ENCODE results near the gene HEMK1. TPM values are rescaled to one million over a fixed set of nuclear protein-coding genes. Genes with fewer than 3 reads are reported as not detected.

The HEMK1 gene
- total RNA-seq, 1 donor from 2014 or later = 11.0 TPM

GRCh38 chr3:50575372-50575771, 6.0 kb downstream of the HEMK1 start:
- peak; percentile 55 for ATAC-seq

DNA sequence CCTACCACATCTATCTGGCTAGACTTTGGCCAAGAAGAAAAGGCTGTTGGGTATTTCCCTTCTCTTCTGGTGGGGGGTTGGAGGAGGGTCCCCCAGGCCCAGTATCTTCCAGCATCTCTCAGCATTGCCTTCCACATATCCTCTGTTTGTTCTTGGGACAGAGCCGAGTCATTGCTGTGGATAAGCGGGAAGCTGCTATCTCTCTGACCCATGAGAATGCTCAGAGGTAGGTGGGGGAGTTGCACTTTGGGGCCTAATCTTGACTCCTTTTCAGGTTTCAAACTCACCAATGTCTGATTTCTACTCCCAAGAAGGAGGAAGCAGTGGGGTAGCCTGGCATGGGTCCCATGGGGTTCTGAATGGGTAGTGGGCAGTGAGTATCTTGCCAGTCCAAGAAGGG, 8.0 kb downstream of the HEMK1 start:
- no peak for ATAC-seq

- no peak for ATAC-seq
Measured at GRCh38 chr3:50580683-50581458, 11.5 kb downstream of the HEMK1 start.

- ATAC-seq = no peak
Measured at GRCh38 chr3:50581459-50581842, 12.1 kb downstream of the HEMK1 start.

DNA sequence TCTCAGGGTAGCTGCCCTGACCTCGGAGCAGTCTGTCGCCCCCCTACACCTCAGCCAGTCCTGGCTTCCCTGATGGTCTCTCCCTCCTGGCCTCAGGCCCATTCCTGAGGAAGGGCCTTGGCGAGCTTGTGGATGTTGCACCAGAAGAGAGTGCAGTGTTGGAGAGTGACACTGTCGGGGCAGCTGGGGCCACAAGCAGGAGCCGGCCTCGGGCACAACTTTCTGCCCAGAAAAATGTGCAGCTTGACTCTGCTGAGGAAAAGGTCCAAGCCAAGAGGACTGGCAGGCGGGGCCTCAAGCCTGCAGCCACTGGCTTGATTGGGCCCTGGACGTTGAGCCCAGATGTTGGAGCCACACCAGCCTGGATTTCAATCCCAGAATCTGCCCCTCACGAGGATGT, 12.8 kb downstream of the HEMK1 start:
- no peak for ATAC-seq

GRCh38 chr3:50583897-50584296, 14.6 kb downstream of the HEMK1 start:
- ATAC-seq = no peak

DNA sequence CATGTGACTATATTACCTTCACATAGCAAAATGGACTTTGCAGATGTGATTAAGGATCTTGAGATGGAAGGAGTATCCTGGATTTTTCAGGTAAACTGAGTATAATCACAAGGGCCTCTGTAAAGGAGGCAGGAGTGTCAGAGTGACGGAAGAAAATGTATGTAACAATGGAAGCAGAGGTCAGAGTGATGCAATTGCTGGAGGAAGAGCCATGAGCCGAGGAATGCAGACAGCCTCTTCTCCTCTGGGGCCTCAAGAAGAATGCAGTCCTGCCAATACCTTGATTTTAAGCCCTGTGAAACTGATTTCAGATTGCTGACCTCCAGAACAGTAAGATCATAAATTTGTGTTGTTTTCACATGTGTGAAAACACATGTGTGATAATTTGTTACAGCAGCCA, 15.1 kb downstream of the HEMK1 start:
- ATAC-seq = no peak

- no peak for ATAC-seq
Measured at GRCh38 chr3:50585919-50586762, 16.8 kb downstream of the HEMK1 start.

DNA sequence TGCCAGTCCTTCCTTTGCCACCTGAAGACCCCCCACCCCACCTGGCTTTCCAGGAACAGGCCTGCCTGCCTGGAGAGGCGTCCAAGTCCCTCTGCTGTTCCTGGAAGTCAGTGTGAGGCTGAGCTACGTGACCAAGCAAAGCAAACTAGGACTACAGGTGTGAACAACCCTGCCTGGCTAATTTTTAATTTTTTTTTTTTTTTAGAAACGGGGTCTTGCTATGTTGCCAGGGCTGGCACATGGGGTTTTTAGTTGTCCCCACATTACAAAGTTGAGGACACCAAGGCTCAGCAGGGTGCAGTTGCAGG, 17.4 kb downstream of the HEMK1 start:
- no peak for ATAC-seq

GRCh38 chr3:50587373-50587772, 18.1 kb downstream of the HEMK1 start:
- ATAC-seq = no peak

DNA sequence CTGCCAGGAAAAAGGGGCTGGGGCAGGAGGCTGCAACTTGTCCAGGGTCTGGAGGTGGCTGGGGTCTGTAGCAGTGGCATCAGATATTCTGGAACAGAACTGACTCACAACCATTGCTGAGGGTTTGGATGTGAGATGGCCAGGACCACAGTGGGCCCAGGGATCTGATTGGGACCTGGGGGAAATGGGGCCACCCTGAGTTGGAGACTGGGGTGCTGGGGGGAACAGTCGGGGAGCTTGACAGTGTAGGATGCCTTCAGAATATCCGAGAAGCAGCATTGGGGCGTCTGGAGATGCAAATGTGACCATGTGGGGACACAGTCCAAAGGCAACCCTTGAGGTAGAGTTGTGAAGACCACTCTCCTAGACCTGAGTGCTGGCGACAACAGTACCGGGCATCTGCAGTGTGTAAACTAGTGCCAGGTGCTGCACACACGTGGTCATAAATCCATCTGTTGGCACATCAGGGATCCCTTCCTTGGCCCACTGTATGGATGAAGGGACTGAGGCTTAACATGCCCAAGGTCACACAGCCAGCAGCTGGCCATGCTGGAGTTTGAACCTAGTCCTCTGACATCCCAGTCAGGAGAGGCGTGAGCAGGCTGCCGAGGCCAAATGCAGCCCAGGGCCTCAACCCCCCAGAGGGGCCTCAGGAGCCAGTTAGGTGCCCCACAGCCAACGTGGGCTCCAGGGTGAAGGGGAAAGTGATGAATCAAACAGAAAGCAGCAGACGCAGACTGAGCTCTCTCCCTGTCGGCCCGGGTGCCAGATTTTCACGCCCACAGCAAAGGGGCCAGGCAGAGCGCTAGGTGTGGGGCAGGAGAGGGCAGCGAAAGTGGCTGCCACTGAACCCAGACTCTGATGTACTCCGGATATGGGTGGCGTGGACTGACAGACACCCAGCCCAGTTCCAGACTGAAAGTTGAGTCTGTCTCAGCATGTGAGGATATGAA, 18.8 kb downstream of the HEMK1 start:
- no peak for ATAC-seq

DNA sequence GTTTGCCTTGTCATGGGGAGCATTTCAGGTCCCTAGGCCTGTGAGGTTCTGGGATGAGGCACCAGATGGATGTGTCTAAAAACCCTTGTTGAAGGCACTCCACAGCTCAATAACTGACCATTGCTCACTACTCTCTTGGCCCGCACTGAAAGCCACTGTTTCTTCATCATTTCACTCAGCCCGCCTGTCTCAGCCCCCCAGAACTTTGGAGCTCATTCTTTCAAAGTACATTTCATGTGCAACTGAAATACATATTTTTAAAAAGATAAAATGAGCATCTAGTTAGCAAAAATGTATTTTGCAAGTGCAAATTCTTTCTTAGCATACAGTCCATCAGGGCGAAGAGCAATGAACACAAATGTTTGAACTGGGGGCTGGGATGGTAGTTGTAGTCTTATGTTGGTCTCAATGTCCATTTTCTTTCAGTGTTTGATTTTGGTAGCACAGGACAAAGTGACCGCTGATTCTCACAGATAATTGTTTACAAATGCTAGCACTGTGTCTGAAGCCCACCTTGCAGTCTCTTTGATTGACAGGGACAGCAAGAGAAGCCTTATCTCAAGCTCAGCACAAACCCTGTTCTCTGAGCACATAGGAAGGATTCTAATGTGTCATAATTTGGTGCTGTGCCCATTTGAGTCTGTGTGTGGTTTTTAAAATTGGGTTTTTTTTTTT, 19.6 kb downstream of the HEMK1 start:
- no peak for ATAC-seq

DNA sequence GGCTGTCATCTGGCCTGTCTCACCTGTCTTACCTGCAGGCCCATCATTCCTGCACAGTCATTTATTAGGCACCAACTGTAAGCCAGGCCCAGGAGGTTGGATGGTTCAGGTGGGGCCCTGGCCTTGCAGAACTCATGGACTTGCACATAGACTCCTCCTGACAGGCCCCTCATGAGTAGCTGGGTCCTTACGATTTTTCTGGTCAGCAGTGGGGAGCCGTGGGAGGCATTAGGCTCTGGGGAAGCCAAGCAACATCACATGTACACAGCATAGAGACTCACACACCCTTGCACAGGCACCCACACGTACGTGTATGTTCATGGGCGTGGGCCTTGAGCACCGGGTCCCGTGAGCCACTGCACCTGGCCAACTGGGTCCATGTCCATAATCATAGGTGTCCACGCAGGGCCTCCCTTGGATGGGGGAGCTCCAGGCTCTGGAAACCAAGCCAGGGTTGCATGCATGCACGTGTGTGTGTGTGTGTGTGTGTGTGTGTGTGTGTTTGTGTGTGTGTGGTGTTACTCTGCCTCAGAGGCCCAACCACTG, 21.9 kb downstream of the HEMK1 start:
- ATAC-seq = peak; percentile 51

GRCh38 chr3:50592568-50592967, 23.2 kb downstream of the HEMK1 start:
- peak; percentile 42 for ATAC-seq

DNA sequence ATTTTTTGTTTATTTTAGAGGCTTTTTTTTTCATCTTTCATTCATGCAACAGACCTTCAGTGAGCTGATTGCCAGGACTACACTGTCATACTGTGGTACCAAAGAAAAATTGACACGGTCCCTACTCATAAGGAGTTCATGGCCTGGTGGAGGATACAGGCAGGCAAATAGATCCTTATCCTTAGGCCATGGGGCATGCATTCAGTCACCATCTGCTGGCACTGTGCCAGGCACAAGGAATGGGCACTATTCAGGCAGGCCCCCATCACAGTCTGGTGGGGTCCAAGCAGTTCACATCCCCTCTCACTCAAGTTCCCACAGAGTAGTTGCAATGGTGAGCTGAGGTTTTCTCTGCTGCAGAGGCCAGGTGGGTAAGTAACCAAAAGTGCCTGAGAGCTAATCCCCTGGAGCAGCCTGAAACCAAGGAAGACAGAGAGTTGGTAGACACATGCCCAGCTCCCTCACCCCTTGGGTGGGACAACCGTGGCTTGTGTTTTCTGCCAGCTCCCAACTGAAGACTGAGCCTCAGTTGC, 25.0 kb downstream of the HEMK1 start:
- no peak for ATAC-seq

DNA sequence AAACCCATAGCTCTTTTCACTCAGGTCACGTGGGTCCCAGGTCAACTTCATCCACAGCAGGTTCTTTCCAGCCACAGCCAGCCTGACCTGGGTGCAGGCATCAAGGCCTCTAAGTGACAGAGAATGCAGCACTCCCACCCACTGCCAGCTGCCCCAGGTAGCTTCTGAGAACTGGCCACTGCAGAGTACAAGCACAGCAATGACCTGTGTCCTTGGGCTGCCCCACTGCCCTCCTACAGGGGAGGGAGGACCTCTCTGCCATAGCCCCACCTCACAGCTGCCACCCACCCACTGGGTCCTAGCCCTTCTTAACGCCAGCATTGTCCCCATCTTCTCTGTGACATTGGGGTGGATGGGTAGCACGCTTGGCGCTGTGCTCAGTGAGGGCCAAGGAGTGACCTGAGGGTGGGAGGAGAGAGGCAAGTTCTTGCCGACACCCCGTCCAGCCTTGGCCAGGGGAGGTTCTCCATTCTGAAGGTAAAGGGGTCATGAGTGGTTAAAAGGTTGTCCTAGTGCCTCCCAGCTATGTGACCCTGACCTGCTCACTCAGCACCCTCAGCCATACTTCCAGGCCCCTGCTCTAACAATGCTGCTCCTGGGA, 29.9 kb downstream of the HEMK1 start:
- no peak for ATAC-seq

DNA sequence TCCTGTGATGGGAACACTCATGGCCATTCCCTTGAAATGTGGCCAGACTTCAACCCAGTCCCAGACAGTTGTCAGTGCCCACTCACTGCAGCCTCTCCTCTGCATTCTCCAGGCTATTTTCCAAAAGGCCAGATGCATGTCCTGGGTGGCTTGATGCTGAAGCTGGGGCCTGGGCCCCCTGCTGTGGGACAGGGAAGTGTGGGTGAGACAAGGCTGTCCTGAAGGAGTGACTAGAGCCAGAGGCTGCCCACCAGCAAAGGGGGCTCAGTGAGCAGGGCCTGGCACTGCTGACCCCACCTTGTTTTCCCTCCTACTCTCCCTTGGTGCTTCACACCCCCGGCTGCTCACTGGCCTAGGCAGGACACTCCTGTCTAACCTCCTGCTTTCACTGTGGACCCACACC, 30.4 kb downstream of the HEMK1 start:
- no peak for ATAC-seq

- no peak for ATAC-seq
Measured at GRCh38 chr3:50600141-50600753, 30.9 kb downstream of the HEMK1 start.

- ATAC-seq = peak; percentile 75
Measured at GRCh38 chr3:50600841-50601591, 31.7 kb downstream of the HEMK1 start.

- peak; percentile 43 for ATAC-seq
Measured at GRCh38 chr3:50602595-50603191, 33.4 kb downstream of the HEMK1 start.

Measured in esophagus mucosa (tissue), 1 donor.